GM12891 (cell line): ENCODE measurements around the gene RAB8B.

ENCODE experiments used
- POLR2A ChIP-seq: IDR thresholded peaks from 2 replicates; pipeline ENCODE4 v1.6.1; 2011; ENCODE audit warnings: low read depth, low read length, control low read depth
- POLR2AphosphoS5 ChIP-seq: IDR thresholded peaks from 2 replicates; pipeline ENCODE4 v1.6.1; 2011; ENCODE audit warnings: low read depth, low read length, control low read depth

- TF ChIP-seq POLR2A (no peak), POLR2AphosphoS5 (no peak)
Observed at GRCh38 chr15:63277893-63278456, 88.6 kb downstream of the RAB8B start.
